SK-N-MC (cell line): Measurements from ENCODE around the gene LAMC1.

Source experiments
- DNase-seq: peaks from one replicate; pipeline ENCODE4 v3.0.0-alpha.2; 2011; ENCODE audit warnings: low read depth, low spot score
- H3K27ac ChIP-seq: fragments of 200-600 bp; sonication (generic); 2 replicates; pipeline ENCODE4 v1.5.1; 2016; ENCODE audit warnings: mixed run types
- H3K36me3 ChIP-seq: fragments of 200-600 bp; sonication (generic); 2 replicates; pipeline ENCODE4 v1.6.1; 2017; ENCODE audit warnings: antibody characterized with exemption, low read length, mixed read lengths; ENCODE audit not compliant: insufficient read depth
- H3K4me3 ChIP-seq: fragments of 200-600 bp; sonication (generic); 2 replicates; pipeline ENCODE4 v1.5.1; 2016
- H3K9ac ChIP-seq: fragments of 200-600 bp; sonication (generic); 2 replicates; pipeline ENCODE4 v1.8.0; 2017; ENCODE audit warnings: mixed run types, mixed read lengths; ENCODE audit not compliant: insufficient read length
- H3K9me3 ChIP-seq: fragments of 200-600 bp; sonication (generic); 2 replicates; pipeline ENCODE4 v1.6.1; 2017; ENCODE audit warnings: low read depth, mild to moderate bottlenecking, antibody characterized with exemption, low read length, moderate library complexity, mixed read lengths
- EZH2 ChIP-seq: fragments of 200-600 bp; sonication (generic); IDR thresholded peaks from one replicate; pipeline ENCODE4 v1.6.1; 2017; ENCODE audit warnings: antibody characterized with exemption
- FOXP2 ChIP-seq: optimal IDR thresholded peaks from 2 replicates; pipeline ENCODE3; 2011; ENCODE audit warnings: mild to moderate bottlenecking, moderate library complexity; ENCODE audit not compliant: insufficient read depth; ENCODE audit errors: extremely low read length, control extremely low read depth
- POLR2AphosphoS5 ChIP-seq: IDR thresholded peaks from 2 replicates; pipeline ENCODE4 v1.6.1; 2012; ENCODE audit warnings: mild to moderate bottlenecking, low read depth, low read length, borderline replicate concordance

LAMC1 gene

DNA sequence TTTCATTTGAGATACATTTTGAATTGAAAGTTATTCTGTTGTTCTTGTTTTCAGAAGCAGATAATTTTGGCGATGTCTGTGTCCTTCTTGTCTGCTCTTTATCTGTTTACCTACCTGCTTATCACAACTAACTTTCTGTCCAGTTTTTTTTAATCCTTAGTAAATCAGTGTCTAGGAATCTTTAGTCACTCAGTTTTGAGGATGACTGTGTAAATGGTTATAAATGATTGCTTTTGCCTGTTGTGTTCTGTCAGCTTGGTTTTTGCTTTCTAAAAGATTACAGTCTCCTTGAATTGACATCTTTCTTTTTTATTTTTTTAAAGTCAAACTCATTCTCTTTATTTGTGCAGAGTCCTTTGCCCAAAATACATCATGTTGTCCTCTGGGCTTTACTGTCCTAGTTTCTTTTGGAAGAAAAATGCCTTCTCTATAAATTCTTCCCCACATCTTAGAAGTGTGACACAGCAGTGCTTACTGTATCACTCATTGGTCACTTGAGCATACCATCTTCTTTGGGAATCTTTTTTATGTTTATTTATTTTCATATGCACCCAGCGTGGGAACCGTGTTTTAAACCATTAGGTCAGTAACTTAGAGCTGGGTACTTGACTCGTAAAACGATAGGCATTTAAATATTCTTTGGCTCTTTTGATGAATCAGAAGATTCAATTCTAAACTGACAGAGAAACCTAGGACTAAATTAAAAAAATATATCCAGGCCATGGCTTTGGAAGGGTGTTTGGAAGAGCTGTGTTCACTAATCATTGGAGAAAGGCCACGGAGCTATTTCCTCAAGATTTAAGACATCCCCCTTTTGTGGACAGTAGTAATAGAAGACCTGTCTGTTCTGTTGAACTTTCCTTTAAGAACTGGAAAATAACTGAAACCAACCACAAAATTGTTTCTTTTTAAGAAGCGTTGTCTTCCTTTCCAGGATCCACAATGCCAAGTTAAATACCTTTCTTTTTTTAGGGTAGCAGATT is 20.9 kb downstream of the LAMC1 start:
- H3K36me3 ChIP-seq = no peaks in the 10 kb centered on the region
- H3K9ac ChIP-seq = no peak overlapping the region
- DNase-seq = no peak
- no peak overlapping the region for H3K27ac ChIP-seq
- no peaks in the 10 kb centered on the region for H3K9me3 ChIP-seq
- TF ChIP-seq FOXP2 (no peak), EZH2 (no peak), POLR2AphosphoS5 (no peak)
- no peak overlapping the region for H3K4me3 ChIP-seq

DNA sequence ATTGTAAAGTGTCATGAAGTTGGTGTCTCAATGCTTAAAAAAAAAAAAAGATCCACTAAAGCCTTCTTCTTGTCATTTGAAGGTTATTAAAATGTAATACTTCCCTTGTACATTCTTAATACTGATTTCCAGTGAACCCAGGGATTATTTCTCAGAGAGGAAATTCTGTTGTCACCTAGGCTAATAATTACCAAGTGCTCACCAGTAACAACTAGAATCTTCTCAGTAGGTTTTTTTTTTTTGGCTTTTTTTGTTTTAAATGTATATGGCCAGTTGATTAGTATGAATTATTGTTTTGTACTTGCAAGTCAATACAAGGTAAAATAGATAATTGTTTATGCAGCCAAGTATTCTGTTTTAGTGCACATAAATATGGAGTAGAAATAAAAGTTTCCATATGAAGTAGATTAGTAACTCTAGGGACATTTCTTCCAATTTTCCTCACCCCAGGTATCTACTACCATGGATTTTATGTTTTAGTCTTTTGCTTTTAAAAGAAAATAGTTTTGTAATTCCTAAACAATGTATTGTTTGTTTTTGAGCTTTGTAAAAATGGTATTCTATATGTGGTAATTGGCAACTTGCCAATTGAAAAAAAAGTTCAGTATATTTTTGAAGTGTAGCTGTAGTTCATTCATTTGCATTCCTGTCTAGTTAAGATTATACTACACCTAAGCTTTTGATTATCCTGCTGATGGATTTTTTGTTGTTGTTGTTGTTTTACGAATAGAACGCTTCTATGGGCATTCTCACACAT is 21.9 kb downstream of the LAMC1 start:
- DNase-seq = no peak
- no peaks in the 10 kb centered on the region for H3K9me3 ChIP-seq
- no peak overlapping the region for H3K9ac ChIP-seq
- TF ChIP-seq EZH2 (no peak), FOXP2 (no peak), POLR2AphosphoS5 (no peak)
- H3K36me3 ChIP-seq = no peaks in the 10 kb centered on the region
- no peak overlapping the region for H3K27ac ChIP-seq
- no peak overlapping the region for H3K4me3 ChIP-seq

DNA sequence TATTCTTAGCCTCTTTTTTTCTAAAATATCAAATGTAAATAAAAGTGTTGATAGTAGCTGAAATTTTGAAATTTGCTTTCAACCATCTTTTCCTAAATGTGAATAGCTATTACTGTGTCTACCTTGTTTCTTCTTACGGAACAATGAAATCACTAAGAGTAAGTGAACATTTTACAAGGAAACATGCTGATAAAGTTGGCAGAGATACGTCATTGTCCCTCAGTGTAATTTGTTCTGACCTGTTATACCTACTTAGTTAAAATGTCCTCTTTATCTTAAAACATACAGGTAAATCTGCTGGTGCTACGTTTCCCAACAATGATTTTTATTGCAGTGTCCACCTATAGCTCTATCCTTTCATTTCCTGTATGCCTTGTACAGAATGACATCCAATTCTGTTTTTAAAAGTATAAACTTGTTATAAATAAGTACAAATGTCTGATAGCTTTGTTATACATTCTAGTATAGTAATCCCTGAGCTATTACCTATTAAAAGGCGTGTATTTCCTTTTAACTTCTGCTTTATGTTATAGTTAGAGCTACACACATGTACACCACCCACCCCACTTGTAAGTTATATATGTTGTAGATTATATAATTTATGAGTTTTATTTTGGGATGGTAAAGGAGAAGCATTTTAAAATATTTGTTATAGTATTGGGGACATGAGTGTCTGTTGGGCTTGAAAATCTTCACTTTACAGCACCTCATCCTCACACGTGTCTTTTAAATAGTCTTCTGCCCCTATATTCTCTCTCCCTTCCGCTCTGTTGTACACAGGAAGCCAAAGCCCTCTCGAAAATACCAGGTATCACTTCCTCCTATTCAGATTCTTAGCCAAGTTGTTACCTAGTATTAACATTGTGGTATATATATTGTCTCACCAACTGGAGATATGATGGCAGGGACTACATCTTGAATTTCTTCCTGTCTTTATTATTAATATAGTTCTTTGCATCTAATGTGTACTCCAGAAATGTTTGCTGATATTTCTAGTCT is 25.2 kb downstream of the LAMC1 start:
- no peak for TF ChIP-seq EZH2
- no peak for TF ChIP-seq FOXP2
- TF ChIP-seq POLR2AphosphoS5 = no peak
- DNase-seq = no peak
- H3K27ac ChIP-seq = no peak overlapping the region
- H3K9ac ChIP-seq = no peak overlapping the region
- no peak overlapping the region for H3K4me3 ChIP-seq
- H3K36me3 ChIP-seq = no peaks in the 10 kb centered on the region
- H3K9me3 ChIP-seq = no peaks in the 10 kb centered on the region

GRCh38 chr1:183051546-183051945 is 28.3 kb downstream of the LAMC1 start:
- Histone ChIP-seq H3K4me3 (no peak overlapping the region), H3K27ac (no peak overlapping the region), H3K36me3 (no peaks in the 10 kb centered on the region), H3K9me3 (no peaks in the 10 kb centered on the region), H3K9ac (no peak overlapping the region)
- TF ChIP-seq FOXP2 = no peak
- TF ChIP-seq EZH2 = no peak
- TF ChIP-seq POLR2AphosphoS5 = no peak
- DNase-seq = no peak

- Histone ChIP-seq H3K9ac (no peak overlapping the region), H3K4me3 (no peak overlapping the region), H3K36me3 (no peaks in the 10 kb centered on the region), H3K9me3 (no peaks in the 10 kb centered on the region), H3K27ac (no peak overlapping the region)
- no peak for DNase-seq
- TF ChIP-seq EZH2 (no peak), POLR2AphosphoS5 (no peak), FOXP2 (no peak)
These were observed 29.6 kb downstream of the LAMC1 start for GRCh38 chr1:183052861-183053260.

DNA sequence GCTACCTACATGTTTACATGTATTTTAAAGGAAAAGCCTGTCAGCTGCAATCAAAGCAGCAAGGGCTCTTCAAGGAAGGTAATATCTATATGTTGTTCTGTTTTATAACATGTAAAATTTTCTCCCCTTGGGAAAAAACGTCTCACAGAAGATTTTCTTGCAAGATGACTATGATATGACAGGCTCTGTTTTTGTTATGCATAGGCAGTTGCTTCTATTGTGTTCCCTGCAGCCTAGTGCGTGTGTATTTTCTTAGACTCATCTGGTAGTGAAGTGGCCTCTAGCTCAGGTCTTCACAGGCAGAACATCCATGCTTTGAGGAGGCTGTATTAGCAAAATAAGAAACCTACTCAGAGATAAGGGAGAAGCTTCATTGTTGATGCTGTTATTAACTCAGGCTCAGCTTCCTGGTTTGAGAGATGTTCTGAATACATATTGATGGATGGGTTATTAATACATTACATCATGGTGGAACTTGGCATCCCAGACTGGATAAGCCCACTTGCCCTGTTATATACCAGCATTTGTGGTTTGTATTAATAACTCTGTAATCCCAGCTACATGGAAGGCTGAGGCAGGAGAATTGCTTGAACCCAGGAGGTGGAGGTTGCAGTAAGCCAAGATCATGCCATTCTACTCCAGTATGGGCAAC is 35.8 kb downstream of the LAMC1 start:
- Histone ChIP-seq H3K36me3 (no peaks in the 10 kb centered on the region), H3K27ac (no peak overlapping the region), H3K4me3 (no peak overlapping the region), H3K9ac (no peak overlapping the region), H3K9me3 (no peaks in the 10 kb centered on the region)
- TF ChIP-seq FOXP2 (no peak), POLR2AphosphoS5 (no peak), EZH2 (no peak)
- DNase-seq = no peak

GRCh38 chr1:183061194-183061593 is 38.0 kb downstream of the LAMC1 start:
- Histone ChIP-seq H3K9ac (no peak overlapping the region), H3K4me3 (no peak overlapping the region), H3K27ac (no peak overlapping the region), H3K36me3 (no peaks in the 10 kb centered on the region), H3K9me3 (no peaks in the 10 kb centered on the region)
- no peak for TF ChIP-seq EZH2
- no peak for TF ChIP-seq POLR2AphosphoS5
- TF ChIP-seq FOXP2 = no peak
- no peak for DNase-seq
